ENCODE data around the gene ETS1.

ETS1 gene

GRCh38 chr11:128488471-128488870 is 98.9 kb downstream of the ETS1 start:
- H3K4me3 ChIP-seq (ENCODE audit: low read depth, low read length), result no peak overlapping the region
- H3K27me3 ChIP-seq (ENCODE audit: insufficient read depth, low read depth, severe bottlenecking), result no peaks in the 10 kb centered on the region
- peaks cover 7% of the 10 kb centered on the region for H3K36me3 ChIP-seq
- TF ChIP-seq CTCF (IDR thresholded peaks at IDR 0.05; ENCODE audit: low read depth, low read length), result no peak
- no peak overlapping the region for H3K27ac ChIP-seq
- DNase-seq, result no peak
- no peaks in the 10 kb centered on the region for H3K9me3 ChIP-seq (ENCODE audit: severe bottlenecking)

GRCh38 chr11:128487978-128488377 is 99.4 kb downstream of the ETS1 start:
- no peak for DNase-seq
- Histone ChIP-seq H3K4me3 (ENCODE audit: low read depth, low read length) (no peak overlapping the region), H3K9me3 (ENCODE audit: severe bottlenecking) (no peaks in the 10 kb centered on the region), H3K27me3 (ENCODE audit: insufficient read depth, low read depth, severe bottlenecking) (no peaks in the 10 kb centered on the region), H3K27ac (no peak overlapping the region), H3K36me3 (peaks cover 7% of the 10 kb centered on the region)
- no peak for TF ChIP-seq CTCF (IDR thresholded peaks at IDR 0.05; ENCODE audit: low read depth, low read length)

GRCh38 chr11:128484172-128484571 is 103.2 kb downstream of the ETS1 start:
- Histone ChIP-seq H3K27me3 (ENCODE audit: insufficient read depth, low read depth, severe bottlenecking) (no peaks in the 10 kb centered on the region), H3K27ac (no peak overlapping the region), H3K9me3 (ENCODE audit: severe bottlenecking) (no peaks in the 10 kb centered on the region), H3K36me3 (peaks cover 7% of the 10 kb centered on the region), H3K4me3 (ENCODE audit: low read depth, low read length) (no peak overlapping the region)
- peak; percentile 25; the same call in 1 of the 2 replicates for TF ChIP-seq CTCF (IDR thresholded peaks at IDR 0.05; ENCODE audit: low read depth, low read length)
- DNase-seq, result peak; percentile 17

- H3K36me3 ChIP-seq, result peaks cover 7% of the 10 kb centered on the region
- H3K4me3 ChIP-seq (ENCODE audit: low read depth, low read length), result no peak overlapping the region
- DNase-seq, result no peak
- no peaks in the 10 kb centered on the region for H3K27me3 ChIP-seq (ENCODE audit: insufficient read depth, low read depth, severe bottlenecking)
- H3K27ac ChIP-seq, result no peak overlapping the region
- no peaks in the 10 kb centered on the region for H3K9me3 ChIP-seq (ENCODE audit: severe bottlenecking)
- TF ChIP-seq CTCF (IDR thresholded peaks at IDR 0.05; ENCODE audit: low read depth, low read length), result no peak
Observed at GRCh38 chr11:128483211-128483788, 104.1 kb downstream of the ETS1 start.

GRCh38 chr11:128482512-128483191 is 104.7 kb downstream of the ETS1 start:
- Histone ChIP-seq H3K4me3 (ENCODE audit: low read depth, low read length) (no peak overlapping the region), H3K36me3 (peaks cover 7% of the 10 kb centered on the region), H3K9me3 (ENCODE audit: severe bottlenecking) (no peaks in the 10 kb centered on the region), H3K27ac (no peak overlapping the region), H3K27me3 (ENCODE audit: insufficient read depth, low read depth, severe bottlenecking) (no peaks in the 10 kb centered on the region)
- DNase-seq, result no peak
- no peak for TF ChIP-seq CTCF (IDR thresholded peaks at IDR 0.05; ENCODE audit: low read depth, low read length)

Data from WERI-Rb-1 (cell line).